SH-SY5Y (cell line): ENCODE measurements around the gene LYZL2.

Experiments
- GATA2 ChIP-seq: IDR thresholded peaks from 2 replicates; pipeline ENCODE4 v1.6.1; 2011; ENCODE audit warnings: mild to moderate bottlenecking, low read depth, low read length
- GATA3 ChIP-seq: IDR thresholded peaks from 2 replicates; pipeline ENCODE4 v1.6.1; 2011; ENCODE audit warnings: low read depth, mild to moderate bottlenecking, low read length, moderate library complexity

DNA sequence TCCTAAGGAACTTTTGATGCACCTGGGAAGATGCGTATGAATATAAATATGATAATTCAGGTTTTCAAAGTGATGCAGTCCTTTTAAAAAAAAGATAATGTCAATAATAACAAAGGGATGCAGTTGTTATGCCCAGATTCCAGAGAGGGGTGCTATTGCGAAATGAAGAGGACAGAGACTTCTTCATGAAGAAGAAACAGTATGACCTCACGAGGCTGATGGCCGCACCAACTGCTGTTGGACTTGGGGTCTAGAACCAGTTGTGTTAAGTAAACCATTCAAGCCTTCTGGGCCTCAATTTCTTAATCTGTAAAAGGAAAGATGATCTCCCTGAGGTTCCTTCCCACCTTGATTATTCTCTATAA, 55.1 kb downstream of the LYZL2 start:
- TF ChIP-seq GATA2 (no peak), GATA3 (no peak)
